Body of pancreas (tissue), 4 donors: ENCODE measurements around the gene ARHGEF39. TPM values are rescaled to one million over a fixed set of nuclear protein-coding genes. Genes with fewer than 3 reads are reported as not detected.

Experiments used
- ATAC-seq: fragments of 150-250 bp; one replicate; pipeline ENCODE4 v1.9.1; 2016
- DNase-seq, 4 donors: peaks; one replicate each; pipeline ENCODE4 v3.0.0-alpha.2; 2019
- H3K27ac ChIP-seq, 4 donors: fragments of 200-600 bp; sonication (generic); 1 replicate in 3 of 4; 2 replicates in 1 of 4; pipeline versions ENCODE4 v1.5.1 to v1.6.1; 2016 to 2019; ENCODE audit warnings: mild to moderate bottlenecking in 1 of 4, mixed read lengths in 1 of 4, moderate library complexity in 1 of 4
- H3K27me3 ChIP-seq, 2 donors: fragments of 200-600 bp; sonication (generic); one replicate each; pipeline ENCODE4 v1.6.0; 2016; ENCODE audit warnings: mild to moderate bottlenecking in 1 of 2
- H3K36me3 ChIP-seq, 2 donors: fragments of 200-600 bp; sonication (generic); replicated peaks in 1 of 2; 2 replicates each; pipeline ENCODE4 v1.5.1; 2016; ENCODE audit warnings: low read depth in 2 of 2; ENCODE audit not compliant: insufficient read depth in 1 of 2
- H3K4me1 ChIP-seq: fragments of 200-600 bp; sonication (generic); one replicate; pipeline ENCODE4 v1.6.0; 2016
- H3K4me3 ChIP-seq, 2 donors: fragments of 200-600 bp; sonication (generic); 1 replicate in 1 of 2; 2 replicates in 1 of 2; pipeline ENCODE4 v1.5.1; 2016 to 2019
- H3K9me3 ChIP-seq, 3 donors: fragments of 200-600 bp; sonication (generic); 1 replicate in 2 of 3; 2 replicates in 1 of 3; pipeline ENCODE4 v1.5.1; 2016
- CTCF ChIP-seq, 7 experiments: fragments of 450-650 bp in 4 of 7; fragments of 200-600 bp in 3 of 7; sonication (generic) in 3 of 7; IDR thresholded peaks; one replicate each; pipeline ENCODE4 v1.5.1; 2016 to 2019; ENCODE audit warnings: antibody characterized with exemption in 7 of 7
- POLR2A ChIP-seq, 3 donors: fragments of 450-650 bp; IDR thresholded peaks; one replicate each; pipeline ENCODE4 v1.6.1; 2016; ENCODE audit warnings: antibody characterized with exemption in 3 of 3, mild to moderate bottlenecking in 2 of 3
- WGBS, 2 donors: methylation state at CpG; one replicate each; pipeline ENCODE4 v1.1.5; 2017; 5-methylcytosine and 5-hydroxymethylcytosine counted together
- intact Hi-C: fragments of 100-400 bp; cut with DNase I; formaldehyde crosslinking; loops from one replicate; pipeline ENCODE4 v1.15.1; 2023
- total RNA-seq, 2 donors: library from RNA; depleted of rRNA; stranded (reverse); fragments of >200 nt; gene quantifications; one replicate each; pipeline ENCODE4 v1.1.0, GENCODE V29; 2016

ARHGEF39 gene
- total RNA-seq = under 1 TPM in 1 of 2 donors, not detected in 1; 0.26 TPM

GRCh38 chr9:35664531-35665470 is at the start of gene ARHGEF39:
Gene ARHGEF39, minus strand, starts transcription at chr9:35665195. Its CDS starts 26 bp downstream, at chr9:35665169.
- 5 to 22% methylated on average over 11 to 58 of the region's 58 CpGs for WGBS, 2 donors

GRCh38 chr9:35714123-35714522 is 49.1 kb upstream of the ARHGEF39 start:
- Histone ChIP-seq H3K27ac (no peak overlapping the region), H3K27me3 (no peaks in the 10 kb centered on the region), H3K36me3 (peaks cover 18 to 74% of the 10 kb centered on the region in 2 donors), H3K9me3 (no peaks in the 10 kb centered on the region), H3K4me1 (no peaks in the 10 kb centered on the region), H3K4me3 (no peak overlapping the region)
- ATAC-seq (no peak), DNase-seq (no peak)
- intact Hi-C loops = no loop called here
- TF ChIP-seq POLR2A (IDR thresholded peaks at IDR 0.05) (no peak), CTCF (IDR thresholded peaks at IDR 0.05) (no peak)
- 87 to 93% methylated on average over 6 of the region's 6 CpGs for WGBS, 2 donors

More at GRCh38 chr9:35664531-35665470, at the start of gene ARHGEF39:
- peak within 1 kb of the TSS in 1 of 2 donors; percentile 12 for H3K4me3 ChIP-seq
- peaks cover 49% of the 10 kb centered on the region for H3K4me1 ChIP-seq
- peak; percentile 85 to 88 (median 86) for DNase-seq
- H3K27ac ChIP-seq = peak within 1 kb of the TSS; percentile 3 to 72 (median 37)
- H3K9me3 ChIP-seq = no peaks in the 10 kb centered on the region
- TF ChIP-seq CTCF (IDR thresholded peaks at IDR 0.05) (peak in 5 of 7 experiments; percentile 14 to 41 (median 33)), POLR2A (IDR thresholded peaks at IDR 0.05) (peak; percentile 13 to 66 (median 47))
- no peaks in the 10 kb centered on the region for H3K27me3 ChIP-seq
- intact Hi-C loops = loop anchor here (5.0 kb wide), 1 partner anchor 32 kb away; no protein-coding TSS in a partner anchor
- ATAC-seq = peak; percentile 87
- H3K36me3 ChIP-seq = no peaks in the 10 kb centered on the region

GRCh38 chr9:35713578-35713977 is 48.6 kb upstream of the ARHGEF39 start:
- no peaks in the 10 kb centered on the region for H3K4me1 ChIP-seq
- H3K9me3 ChIP-seq = no peaks in the 10 kb centered on the region
- no peak for TF ChIP-seq POLR2A (IDR thresholded peaks at IDR 0.05)
- TF ChIP-seq CTCF (IDR thresholded peaks at IDR 0.05) = no peak
- WGBS, 2 donors = 85 to 95% methylated on average over 3 of the region's 3 CpGs
- H3K36me3 ChIP-seq = peaks cover 18 to 71% of the 10 kb centered on the region in 2 donors
- no peak for ATAC-seq
- no peak for DNase-seq
- intact Hi-C loops = no loop called here
- H3K27ac ChIP-seq = no peak overlapping the region
- no peaks in the 10 kb centered on the region for H3K27me3 ChIP-seq
- no peak overlapping the region for H3K4me3 ChIP-seq

GRCh38 chr9:35712762-35713400 is 47.9 kb upstream of the ARHGEF39 start:
- no peak for DNase-seq
- TF ChIP-seq POLR2A (IDR thresholded peaks at IDR 0.05) = no peak
- TF ChIP-seq CTCF (IDR thresholded peaks at IDR 0.05) = no peak
- Histone ChIP-seq H3K9me3 (no peaks in the 10 kb centered on the region), H3K4me1 (no peaks in the 10 kb centered on the region), H3K36me3 (peaks cover 24 to 72% of the 10 kb centered on the region in 2 donors), H3K27ac (no peak overlapping the region), H3K4me3 (no peak overlapping the region), H3K27me3 (no peaks in the 10 kb centered on the region)
- intact Hi-C loops = no loop called here
- WGBS, 2 donors = 86 to 93% methylated on average over 10 to 11 of the region's 11 CpGs
- ATAC-seq = no peak
